HCT116 (cell line): Measurements from ENCODE around the gene STRAP. TPM values are rescaled to one million over a fixed set of nuclear protein-coding genes. Genes with fewer than 3 reads are reported as not detected.

Source experiments
- ATAC-seq: fragments of 200-7000 bp; cut with Tn5 transposase; 2 replicates; pipeline ENCODE4 v1.9.1; 2020; ENCODE audit warnings: mild to moderate bottlenecking, moderate library complexity
- BruUV-seq: library from RNA; stranded (reverse); fragments of 400-500 nt; replicated peaks from 2 replicates; lab custom pipeline; 2021; lab: Mats Ljungman, UMichigan
- CTCF ChIA-PET: fragments of 300-600 bp; sonication (Branson Sonifier 250); formaldehyde crosslinking; loops from one replicate; lab custom pipeline; 2021; ENCODE audit warnings: antibody characterized with exemption; lab: Charles Lee
- POLR2A ChIA-PET: fragments of 300-600, 350-600 bp; sonication (Branson Sonifier 250); formaldehyde crosslinking; loops from one replicate; lab custom pipeline; 2021; ENCODE audit warnings: antibody characterized with exemption; lab: Charles Lee
- RAD21 ChIA-PET, 2 experiments: fragments of 300-600 bp; sonication (Branson Sonifier 250); formaldehyde crosslinking; loops; one replicate each; lab custom pipeline; 2023; ENCODE audit warnings: low total read pairs in 2 of 2; ENCODE audit not compliant: uncharacterized antibody in 2 of 2, unreplicated experiment in 2 of 2, low non-redundant PET in 1 of 2; lab: Charles Lee
- DNase-seq: peaks from one replicate; pipeline ENCODE4 v3.0.0-alpha.2; 2010; ENCODE audit warnings: low read depth, low spot score
- H2AFZ ChIP-seq: fragments of 200-600 bp; shearing (Covaris generic), sonication (generic); 2 replicates; pipeline ENCODE4 v1.6.1; 2017; ENCODE audit warnings: low read depth, mixed run types, mixed read lengths, antibody characterized with exemption, low read length; ENCODE audit not compliant: poor library complexity, severe bottlenecking
- H3K27ac ChIP-seq: 2 replicates; pipeline ENCODE4 v1.5.1; 2012; ENCODE audit warnings: low read depth, low read length
- H3K27me3 ChIP-seq: fragments of 200-600 bp; sonication (generic); 2 replicates; pipeline ENCODE4 v1.6.1; 2016; ENCODE audit warnings: mixed run types, low read length, mixed read lengths; ENCODE audit not compliant: insufficient read depth
- H3K36me3 ChIP-seq, 2 experiments: fragments of 200-500 bp in 1 of 2; fragments of 200-600 bp in 1 of 2; sonication (Bioruptor generic) in 1 of 2; sonication (generic) in 1 of 2; 2 replicates each; pipeline versions ENCODE4 v1.5.1 to v1.6.1; 2014 to 2016; ENCODE audit warnings: low read length in 2 of 2, inconsistent platforms in 1 of 2, mixed read lengths in 1 of 2, mixed run types in 1 of 2; ENCODE audit not compliant: insufficient read depth in 2 of 2, control insufficient read depth in 1 of 2
- H3K4me1 ChIP-seq, 2 experiments: fragments of 200-600 bp in 1 of 2; sonication (generic) in 1 of 2; 2 replicates each; pipeline versions ENCODE4 v1.5.1 to v1.6.1; 2012 to 2017; ENCODE audit warnings: low read length in 2 of 2, inconsistent platforms in 1 of 2, mild to moderate bottlenecking in 1 of 2, mixed read lengths in 1 of 2, mixed run types in 1 of 2, moderate library complexity in 1 of 2; ENCODE audit not compliant: insufficient read depth in 2 of 2, control insufficient read depth in 1 of 2
- H3K4me2 ChIP-seq: fragments of 200-600 bp; sonication (generic); 2 replicates; pipeline ENCODE4 v1.6.1; 2017; ENCODE audit warnings: mixed run types, low read length, mixed read lengths
- H3K4me3 ChIP-seq, 2 experiments: fragments of 200-600 bp in 1 of 2; sonication (generic) in 1 of 2; replicated peaks in 1 of 2; 2 replicates each; pipeline ENCODE4 v1.5.1; 2011 to 2016; ENCODE audit warnings: low read length in 2 of 2, control low read depth in 1 of 2, low read depth in 1 of 2, mild to moderate bottlenecking in 1 of 2, mixed read lengths in 1 of 2, mixed run types in 1 of 2
- H3K79me2 ChIP-seq: fragments of 200-600 bp; sonication (generic); 2 replicates; pipeline ENCODE4 v1.6.1; 2017; ENCODE audit warnings: mild to moderate bottlenecking, mixed run types, low read length, moderate library complexity, mixed read lengths; ENCODE audit not compliant: insufficient read depth
- H3K9ac ChIP-seq: fragments of 200-600 bp; sonication (generic); 2 replicates; pipeline ENCODE4 v1.6.1; 2016; ENCODE audit warnings: low read length, mixed read lengths
- H3K9me2 ChIP-seq: fragments of 200-600 bp; sonication (generic), shearing (Covaris generic); 2 replicates; pipeline ENCODE4 v1.6.1; 2017; ENCODE audit warnings: mixed run types, mild to moderate bottlenecking, moderate library complexity; ENCODE audit not compliant: insufficient read depth
- H3K9me3 ChIP-seq, 2 experiments: fragments of 200-500 bp in 1 of 2; fragments of 200-600 bp in 1 of 2; sonication (Bioruptor generic) in 1 of 2; sonication (generic) in 1 of 2; 2 replicates each; pipeline ENCODE4 v1.6.1; 2014 to 2017; ENCODE audit warnings: low read length in 2 of 2, mixed read lengths in 2 of 2, inconsistent platforms in 1 of 2, low read depth in 1 of 2, mild to moderate bottlenecking in 1 of 2, mixed run types in 1 of 2, moderate library complexity in 1 of 2; ENCODE audit not compliant: control insufficient read depth in 1 of 2, insufficient read depth in 1 of 2
- H4K20me1 ChIP-seq: fragments of 200-600 bp; sonication (generic), shearing (Covaris generic); 2 replicates; pipeline ENCODE4 v1.6.1; 2017; ENCODE audit warnings: mixed run types, mild to moderate bottlenecking, moderate library complexity; ENCODE audit not compliant: insufficient read depth
- ATF3 ChIP-seq: IDR thresholded peaks from 2 replicates; pipeline ENCODE4 v1.6.1; 2012
- CBX3 ChIP-seq: IDR thresholded peaks from 2 replicates; pipeline ENCODE4 v1.6.1; 2012; ENCODE audit warnings: low read depth
- CEBPB ChIP-seq: IDR thresholded peaks from 2 replicates; pipeline ENCODE4 v1.6.1; 2012; ENCODE audit warnings: low read depth
- CTCF ChIP-seq, 3 experiments: fragments of 200-600 bp in 1 of 3; sonication (generic) in 1 of 3; IDR thresholded peaks in 2 of 3; conservative IDR thresholded peaks in 1 of 3; 2 replicates each; pipeline ENCODE4 v1.5.1; 2012 to 2017; ENCODE audit warnings: low read depth in 2 of 3, low read length in 2 of 3, antibody characterized with exemption in 1 of 3, borderline replicate concordance in 1 of 3, control low read depth in 1 of 3, mild to moderate bottlenecking in 1 of 3, mixed read lengths in 1 of 3, mixed run types in 1 of 3, moderate library complexity in 1 of 3; ENCODE audit not compliant: insufficient read depth in 1 of 3
- EGR1 ChIP-seq: IDR thresholded peaks from 2 replicates; pipeline ENCODE4 v1.6.1; 2012; ENCODE audit warnings: low read depth
- ELF1 ChIP-seq: IDR thresholded peaks from 2 replicates; pipeline ENCODE4 v1.6.1; 2012; ENCODE audit warnings: low read depth, borderline replicate concordance
- EZH2phosphoT487 ChIP-seq: fragments of 200-600 bp; IDR thresholded peaks from 2 replicates; pipeline ENCODE4 v1.6.1; 2018; ENCODE audit warnings: antibody characterized with exemption, borderline replicate concordance
- FOSL1 ChIP-seq: IDR thresholded peaks from 2 replicates; pipeline ENCODE4 v1.6.1; 2012; ENCODE audit warnings: low read depth
- JUND ChIP-seq: IDR thresholded peaks from 2 replicates; pipeline ENCODE4 v1.6.1; 2012
- POLR2AphosphoS5 ChIP-seq: IDR thresholded peaks from 2 replicates; pipeline ENCODE4 v1.6.1; 2011; ENCODE audit warnings: mild to moderate bottlenecking, low read depth, low read length, moderate library complexity
- RAD21 ChIP-seq: IDR thresholded peaks from 2 replicates; pipeline ENCODE4 v1.6.1; 2012; ENCODE audit warnings: low read depth, mild to moderate bottlenecking
- SP1 ChIP-seq: IDR thresholded peaks from 2 replicates; pipeline ENCODE4 v1.6.1; 2012; ENCODE audit warnings: low read depth
- SRF ChIP-seq: IDR thresholded peaks from 2 replicates; pipeline ENCODE4 v1.6.1; 2012; ENCODE audit warnings: low read depth
- TCF7L2 ChIP-seq: IDR thresholded peaks from 2 replicates; pipeline ENCODE4 v1.7.0; 2011; ENCODE audit warnings: borderline replicate concordance, inconsistent platforms; ENCODE audit not compliant: insufficient read depth, insufficient read length; ENCODE audit errors: extremely low read depth
- YY1 ChIP-seq: IDR thresholded peaks from 2 replicates; pipeline ENCODE4 v1.6.1; 2011; ENCODE audit warnings: low read length, low read depth, moderate library complexity, mild to moderate bottlenecking; ENCODE audit not compliant: insufficient replicate concordance; ENCODE audit errors: extremely low read depth
- ZFX ChIP-seq: fragments of 450-650 bp; IDR thresholded peaks from 2 replicates; pipeline ENCODE4 v1.6.1; 2017
- ZNF274 ChIP-seq: fragments of 200-500 bp; sonication (Bioruptor generic); IDR thresholded peaks from 2 replicates; pipeline ENCODE4 v1.6.1; 2014; ENCODE audit warnings: mild to moderate bottlenecking, low read depth, low read length, inconsistent platforms
- intact Hi-C: fragments of 100-400 bp; cut with micrococcal nuclease; formaldehyde crosslinking; loops from 2 replicates; pipeline ENCODE4 v1.10.0; 2022
- total RNA-seq: library from RNA; stranded (reverse); gene quantifications from one replicate; pipeline ENCODE4 v1.2.1, GENCODE V29; 2021; ENCODE audit not compliant: unreplicated experiment
- TF ChIP-seq, protein P1 (sequence below): IDR thresholded peaks from 2 replicates; pipeline ENCODE4 v1.6.1; 2012
- TF ChIP-seq, protein P2 (sequence below): IDR thresholded peaks from 2 replicates; pipeline ENCODE4 v1.6.1; 2011; ENCODE audit warnings: mild to moderate bottlenecking, low read length, moderate library complexity; ENCODE audit not compliant: insufficient replicate concordance; ENCODE audit errors: extremely low read depth

STRAP gene
- total RNA-seq, 1 experiment from 2014 or later = 156 TPM

GRCh38 chr12:15892645-15893259 lies 10.6 kb downstream of the STRAP start (continued):
- TF ChIP-seq, protein P1, sequence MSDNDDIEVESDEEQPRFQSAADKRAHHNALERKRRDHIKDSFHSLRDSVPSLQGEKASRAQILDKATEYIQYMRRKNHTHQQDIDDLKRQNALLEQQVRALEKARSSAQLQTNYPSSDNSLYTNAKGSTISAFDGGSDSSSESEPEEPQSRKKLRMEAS = no peak
- TF ChIP-seq TCF7L2 (no peak), CBX3 (no peak), YY1 (no peak), EGR1 (no peak), CEBPB (no peak), EZH2phosphoT487 (no peak), CTCF (IDR thresholded peaks at IDR 0.05 in 2 of 3, conservative IDR thresholded peaks at IDR 0.05 in 1 of 3; ENCODE audit: borderline replicate concordance in 1 of 3, insufficient read depth in 1 of 3, low read depth in 2 of 3, low read length in 2 of 3) (no peak), ZNF274 (no peak)

- ChIA-PET CTCF (no interaction called here), RAD21 (no interaction called here), POLR2A (no interaction called here)
- ATAC-seq = no peak
- Histone ChIP-seq H2AFZ (no peak overlapping the region), H3K9me3 (no peaks in the 10 kb centered on the region), H3K9me2 (no peaks in the 10 kb centered on the region), H3K4me1 (no peaks in the 10 kb centered on the region), H3K9ac (no peak overlapping the region), H3K4me3 (no peak overlapping the region), H3K79me2 (peaks cover 85% of the 10 kb centered on the region), H3K27ac (no peak overlapping the region), H3K27me3 (no peaks in the 10 kb centered on the region), H3K4me2 (no peak overlapping the region), H3K36me3 (peaks cover 47 to 51% of the 10 kb centered on the region in 2 experiments), H4K20me1 (peaks cover 19% of the 10 kb centered on the region; the same call in 1 of the 2 replicates)
- DNase-seq = no peak
- no TSS peak for BruUV-seq
- intact Hi-C loops = no loop called here
- TF ChIP-seq ATF3 (no peak), EZH2phosphoT487 (no peak), FOSL1 (no peak), CTCF (IDR thresholded peaks at IDR 0.05 in 2 of 3, conservative IDR thresholded peaks at IDR 0.05 in 1 of 3; ENCODE audit: borderline replicate concordance in 1 of 3, insufficient read depth in 1 of 3, low read depth in 2 of 3, low read length in 2 of 3) (no peak), ZFX (no peak), RAD21 (no peak), ELF1 (no peak), SP1 (no peak), POLR2AphosphoS5 (no peak), YY1 (no peak), ZNF274 (no peak), JUND (no peak), SRF (no peak)
- TF ChIP-seq, protein P2, sequence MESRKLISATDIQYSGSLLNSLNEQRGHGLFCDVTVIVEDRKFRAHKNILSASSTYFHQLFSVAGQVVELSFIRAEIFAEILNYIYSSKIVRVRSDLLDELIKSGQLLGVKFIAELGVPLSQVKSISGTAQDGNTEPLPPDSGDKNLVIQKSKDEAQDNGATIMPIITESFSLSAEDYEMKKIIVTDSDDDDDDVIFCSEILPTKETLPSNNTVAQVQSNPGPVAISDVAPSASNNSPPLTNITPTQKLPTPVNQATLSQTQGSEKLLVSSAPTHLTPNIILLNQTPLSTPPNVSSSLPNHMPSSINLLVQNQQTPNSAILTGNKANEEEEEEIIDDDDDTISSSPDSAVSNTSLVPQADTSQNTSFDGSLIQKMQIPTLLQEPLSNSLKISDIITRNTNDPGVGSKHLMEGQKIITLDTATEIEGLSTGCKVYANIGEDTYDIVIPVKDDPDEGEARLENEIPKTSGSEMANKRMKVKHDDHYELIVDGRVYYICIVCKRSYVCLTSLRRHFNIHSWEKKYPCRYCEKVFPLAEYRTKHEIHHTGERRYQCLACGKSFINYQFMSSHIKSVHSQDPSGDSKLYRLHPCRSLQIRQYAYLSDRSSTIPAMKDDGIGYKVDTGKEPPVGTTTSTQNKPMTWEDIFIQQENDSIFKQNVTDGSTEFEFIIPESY = no peak
Observed at GRCh38 chr12:15893260-15893659, 11.1 kb downstream of the STRAP start.
